Activated effector memory CD4-positive, alpha-beta T cell treated with Interleukin-2 at 50 U/mL for 16 hours (primary cell): ENCODE results near the gene HSD17B2.

ENCODE experiments used
- DNase-seq: peaks from one replicate; pipeline ENCODE4 v3.0.0-alpha.2; 2020

Gene HSD17B2

GRCh38 chr16:82020051-82020450, 15.0 kb upstream of the HSD17B2 start:
- DNase-seq, result no peak

- DNase-seq, result no peak
These were observed 11.8 kb upstream of the HSD17B2 start for GRCh38 chr16:82023206-82023605.

- DNase-seq, result no peak
These were observed 10.7 kb upstream of the HSD17B2 start for GRCh38 chr16:82024316-82024715.

GRCh38 chr16:82024883-82025282, 10.2 kb upstream of the HSD17B2 start:
- DNase-seq, result no peak

- no peak for DNase-seq
These were observed 7.4 kb upstream of the HSD17B2 start for GRCh38 chr16:82027629-82028064.

GRCh38 chr16:82031116-82032084, 3.7 kb upstream of the HSD17B2 start:
- DNase-seq, result no peak

GRCh38 chr16:82033006-82033405, 2.0 kb upstream of the HSD17B2 start:
- DNase-seq, result no peak

- no peak for DNase-seq
These were observed 1.3 kb upstream of the HSD17B2 start for GRCh38 chr16:82033683-82034300.

- DNase-seq, result no peak
These were observed 2.2 kb downstream of the HSD17B2 start for GRCh38 chr16:82037251-82037650.

GRCh38 chr16:82037666-82038065, 2.6 kb downstream of the HSD17B2 start:
- no peak for DNase-seq

GRCh38 chr16:82040296-82040695, 5.2 kb downstream of the HSD17B2 start:
- DNase-seq, result no peak

- no peak for DNase-seq
These were observed 6.5 kb downstream of the HSD17B2 start for GRCh38 chr16:82041542-82041941.

- DNase-seq, result no peak
These were observed 7.1 kb downstream of the HSD17B2 start for GRCh38 chr16:82042144-82042543.

GRCh38 chr16:82042846-82043245, 7.8 kb downstream of the HSD17B2 start:
- DNase-seq, result no peak

GRCh38 chr16:82043680-82044584, 8.9 kb downstream of the HSD17B2 start:
- DNase-seq, result no peak

- DNase-seq, result no peak
These were observed 9.5 kb downstream of the HSD17B2 start for GRCh38 chr16:82044585-82044911.

- no peak for DNase-seq
These were observed 10.4 kb downstream of the HSD17B2 start for GRCh38 chr16:82045465-82045864.

- DNase-seq, result no peak
These were observed 11.5 kb downstream of the HSD17B2 start for GRCh38 chr16:82046541-82046940.

- DNase-seq, result no peak
These were observed 11.9 kb downstream of the HSD17B2 start for GRCh38 chr16:82046941-82047340.

- no peak for DNase-seq
These were observed 12.3 kb downstream of the HSD17B2 start for GRCh38 chr16:82047374-82047773.

- DNase-seq, result no peak
These were observed 12.7 kb downstream of the HSD17B2 start for GRCh38 chr16:82047787-82048186.

- DNase-seq, result no peak
These were observed 14.4 kb downstream of the HSD17B2 start for GRCh38 chr16:82049484-82049883.

- DNase-seq, result no peak
These were observed 15.5 kb downstream of the HSD17B2 start for GRCh38 chr16:82050506-82050905.
